WTC11 (cell line): ENCODE data around the gene ZYG11B. TPM values are rescaled to one million over a fixed set of nuclear protein-coding genes. Genes with fewer than 3 reads are reported as not detected.
A peak's percentile ranks its signal among the peaks of the same experiment; 100 is the strongest.
"Not testable (repeated sequence)": the region's sequence is repeated elsewhere in the genome, so short reads cannot be mapped to it uniquely, and the experiment has no call there.

Experiments
- ATAC-seq: fragments of 200-7000 bp; cut with Tn5 transposase; 2 replicates; pipeline ENCODE4 v1.10.0; 2021; ENCODE audit warnings: mild to moderate bottlenecking, moderate library complexity
- CTCF ChIA-PET: fragments of 300-600 bp; sonication (Branson Sonifier 250); formaldehyde crosslinking; loops from one replicate; lab custom pipeline; 2021; ENCODE audit warnings: antibody characterized with exemption; lab: Charles Lee
- POLR2A ChIA-PET: fragments of 350-600 bp; sonication (Branson Sonifier 250); formaldehyde crosslinking; loops from one replicate; lab custom pipeline; 2021; ENCODE audit warnings: antibody characterized with exemption; lab: Charles Lee
- DNase-seq: peaks from one replicate; pipeline ENCODE4 v3.0.0; 2021; ENCODE audit warnings: low spot score
- H3K27ac Mint-ChIP-seq: 2 replicates; pipeline ENCODE4 v1.8.0; 2021; ENCODE audit warnings: mixed read lengths
- H3K27me3 Mint-ChIP-seq: 2 replicates; pipeline ENCODE4 v1.8.0; 2021; ENCODE audit warnings: low read depth, mild to moderate bottlenecking, moderate library complexity, mixed read lengths
- H3K36me3 Mint-ChIP-seq: 2 replicates; pipeline ENCODE4 v1.8.0; 2021; ENCODE audit warnings: mixed read lengths
- H3K4me1 Mint-ChIP-seq: 2 replicates; pipeline ENCODE4 v1.8.0; 2022; ENCODE audit warnings: mixed read lengths
- H3K4me3 Mint-ChIP-seq: 2 replicates; pipeline ENCODE4 v1.8.0; 2021; ENCODE audit warnings: mild to moderate bottlenecking, moderate library complexity, mixed read lengths
- H3K9me3 Mint-ChIP-seq: 2 replicates; pipeline ENCODE4 v1.8.0; 2021; ENCODE audit warnings: mixed read lengths
- ELF4 ChIP-seq: sonication (generic); formaldehyde crosslinking; IDR thresholded peaks from 2 replicates; pipeline ENCODE4 v1.8.1; 2022; ENCODE audit warnings: low read depth, mild to moderate bottlenecking, moderate library complexity, missing genetic modification reagents
- ETV6 ChIP-seq: sonication (generic); formaldehyde crosslinking; IDR thresholded peaks from 2 replicates; pipeline ENCODE4 v1.8.1; 2022; ENCODE audit warnings: mild to moderate bottlenecking, missing genetic modification reagents
- FOXK1 ChIP-seq: sonication (generic); formaldehyde crosslinking; IDR thresholded peaks from 2 replicates; pipeline ENCODE4 v1.8.0; 2022; ENCODE audit warnings: mild to moderate bottlenecking, moderate library complexity, missing genetic modification reagents
- FOXP1 ChIP-seq: sonication (generic); formaldehyde crosslinking; IDR thresholded peaks from 2 replicates; pipeline ENCODE4 v1.8.0; 2022; ENCODE audit warnings: missing genetic modification reagents, mild to moderate bottlenecking, moderate library complexity, borderline replicate concordance
- GRHL2 ChIP-seq: fragments of 250-450 bp; sonication (Bioruptor Pico); IDR thresholded peaks from 2 replicates; pipeline ENCODE4 v1.8.0; 2022; ENCODE audit warnings: mild to moderate bottlenecking, moderate library complexity; ENCODE audit not compliant: insufficient replicate concordance, severe bottlenecking
- NFYB ChIP-seq: sonication (generic); formaldehyde crosslinking; conservative IDR thresholded peaks from 2 replicates; pipeline ENCODE4 v1.8.0; 2022; ENCODE audit warnings: low read depth, missing genetic modification reagents
- NR2C2 ChIP-seq: sonication (generic); formaldehyde crosslinking; IDR thresholded peaks from 2 replicates; pipeline ENCODE4 v1.8.0; 2022; ENCODE audit warnings: mild to moderate bottlenecking, missing genetic modification reagents
- TCF7 ChIP-seq: sonication (generic); formaldehyde crosslinking; IDR thresholded peaks from 2 replicates; pipeline ENCODE4 v1.8.0; 2022; ENCODE audit warnings: mild to moderate bottlenecking, low read depth, missing genetic modification reagents, moderate library complexity
- TEAD1 ChIP-seq: sonication (generic); formaldehyde crosslinking; IDR thresholded peaks from 2 replicates; pipeline ENCODE4 v1.8.0; 2022; ENCODE audit warnings: mild to moderate bottlenecking, missing genetic modification reagents
- ZNF121 ChIP-seq: sonication (generic); formaldehyde crosslinking; IDR thresholded peaks from 2 replicates; pipeline ENCODE4 v1.8.0; 2023; ENCODE audit warnings: missing genetic modification reagents
- ZNF263 ChIP-seq: sonication (generic); formaldehyde crosslinking; IDR thresholded peaks from 2 replicates; pipeline ENCODE4 v1.8.1; 2022; ENCODE audit warnings: low read depth, mild to moderate bottlenecking, moderate library complexity, missing genetic modification reagents
- ZNF416 ChIP-seq: fragments of 250-450 bp; sonication (Bioruptor Pico); IDR thresholded peaks from 2 replicates; pipeline ENCODE4 v1.9.0; 2021; ENCODE audit warnings: mild to moderate bottlenecking, inconsistent platforms
- total RNA-seq: library from RNA; stranded (reverse); gene quantifications from 3 replicates; pipeline ENCODE4 v1.2.3, GENCODE V29; 2021
- TF ChIP-seq, protein P1 (sequence below): sonication (generic); formaldehyde crosslinking; IDR thresholded peaks from 2 replicates; pipeline ENCODE4 v1.8.0; 2023; ENCODE audit warnings: mild to moderate bottlenecking, missing genetic modification reagents
- TF ChIP-seq, protein P2 (sequence below): sonication (generic); formaldehyde crosslinking; IDR thresholded peaks from 2 replicates; pipeline ENCODE4 v1.8.0; 2023; ENCODE audit warnings: missing genetic modification reagents
- TF ChIP-seq, protein P3 (sequence below): sonication (generic); formaldehyde crosslinking; IDR thresholded peaks from 2 replicates; pipeline ENCODE4 v1.8.0; 2022; ENCODE audit warnings: mild to moderate bottlenecking, missing genetic modification reagents
- TF ChIP-seq, protein P4 (sequence below): sonication (generic); formaldehyde crosslinking; IDR thresholded peaks from 2 replicates; pipeline ENCODE4 v1.8.1; 2022; ENCODE audit warnings: missing genetic modification reagents, borderline replicate concordance
- TF ChIP-seq, protein P5 (sequence below): fragments of 250-450 bp; sonication (Bioruptor Pico); IDR thresholded peaks from 2 replicates; pipeline ENCODE4 v1.9.0; 2021; ENCODE audit warnings: mild to moderate bottlenecking, borderline replicate concordance
- TF ChIP-seq, protein P6 (sequence below): sonication (generic); formaldehyde crosslinking; IDR thresholded peaks from 2 replicates; pipeline ENCODE4 v1.8.1; 2023; ENCODE audit warnings: mild to moderate bottlenecking, moderate library complexity, missing genetic modification reagents

ZYG11B gene
- total RNA-seq, 1 experiment from 2014 or later, result 19.2 TPM

DNA sequence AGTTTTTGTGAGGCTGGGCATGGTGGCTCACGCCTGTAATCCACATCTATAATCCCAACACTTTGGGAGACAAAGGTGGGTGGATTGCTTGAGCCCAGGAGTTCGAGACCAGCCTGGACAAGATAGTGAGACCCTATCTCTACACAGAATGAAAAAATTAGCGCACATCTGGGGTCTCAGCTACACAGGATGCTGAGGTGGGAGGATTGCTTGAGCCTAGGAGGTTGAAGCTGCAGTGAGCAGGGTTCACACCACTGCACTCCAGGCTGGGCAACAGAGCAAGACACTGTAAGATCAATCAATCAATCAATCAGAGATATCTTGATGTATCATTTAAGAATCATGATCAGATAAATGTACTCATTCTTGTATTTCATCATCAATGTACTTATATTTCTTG is 7.1 kb downstream of the ZYG11B start:
- TF ChIP-seq TCF7 (CRISPR knock-in tag), result no peak
- TF ChIP-seq ZNF416 (CRISPR knock-in tag), result no peak
- TF ChIP-seq, protein P1, sequence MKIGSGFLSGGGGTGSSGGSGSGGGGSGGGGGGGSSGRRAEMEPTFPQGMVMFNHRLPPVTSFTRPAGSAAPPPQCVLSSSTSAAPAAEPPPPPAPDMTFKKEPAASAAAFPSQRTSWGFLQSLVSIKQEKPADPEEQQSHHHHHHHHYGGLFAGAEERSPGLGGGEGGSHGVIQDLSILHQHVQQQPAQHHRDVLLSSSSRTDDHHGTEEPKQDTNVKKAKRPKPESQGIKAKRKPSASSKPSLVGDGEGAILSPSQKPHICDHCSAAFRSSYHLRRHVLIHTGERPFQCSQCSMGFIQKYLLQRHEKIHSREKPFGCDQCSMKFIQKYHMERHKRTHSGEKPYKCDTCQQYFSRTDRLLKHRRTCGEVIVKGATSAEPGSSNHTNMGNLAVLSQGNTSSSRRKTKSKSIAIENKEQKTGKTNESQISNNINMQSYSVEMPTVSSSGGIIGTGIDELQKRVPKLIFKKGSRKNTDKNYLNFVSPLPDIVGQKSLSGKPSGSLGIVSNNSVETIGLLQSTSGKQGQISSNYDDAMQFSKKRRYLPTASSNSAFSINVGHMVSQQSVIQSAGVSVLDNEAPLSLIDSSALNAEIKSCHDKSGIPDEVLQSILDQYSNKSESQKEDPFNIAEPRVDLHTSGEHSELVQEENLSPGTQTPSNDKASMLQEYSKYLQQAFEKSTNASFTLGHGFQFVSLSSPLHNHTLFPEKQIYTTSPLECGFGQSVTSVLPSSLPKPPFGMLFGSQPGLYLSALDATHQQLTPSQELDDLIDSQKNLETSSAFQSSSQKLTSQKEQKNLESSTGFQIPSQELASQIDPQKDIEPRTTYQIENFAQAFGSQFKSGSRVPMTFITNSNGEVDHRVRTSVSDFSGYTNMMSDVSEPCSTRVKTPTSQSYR (CRISPR knock-in tag), result no peak
- TF ChIP-seq TEAD1 (CRISPR knock-in tag), result no peak
- peak; percentile 78; the same call in 1 of the 2 replicates for TF ChIP-seq ZNF121
- H3K4me1 Mint-ChIP-seq, result no peaks in the 10 kb centered on the region
- no peaks in the 10 kb centered on the region for H3K9me3 Mint-ChIP-seq
- DNase-seq, result no peak
- CTCF ChIA-PET, result no interaction called here
- POLR2A ChIA-PET, result interaction anchor here (0.6 kb wide), 1 partner anchor 20 kb away, joined by 3 read pairs; no protein-coding TSS in a partner anchor
- peaks cover 3% of the 10 kb centered on the region; the same call in 1 of the 2 replicates for H3K36me3 Mint-ChIP-seq
- no peak for ATAC-seq
- H3K4me3 Mint-ChIP-seq, result no peak overlapping the region
- H3K27ac Mint-ChIP-seq, result no peak overlapping the region
- H3K27me3 Mint-ChIP-seq, result no peaks in the 10 kb centered on the region

DNA sequence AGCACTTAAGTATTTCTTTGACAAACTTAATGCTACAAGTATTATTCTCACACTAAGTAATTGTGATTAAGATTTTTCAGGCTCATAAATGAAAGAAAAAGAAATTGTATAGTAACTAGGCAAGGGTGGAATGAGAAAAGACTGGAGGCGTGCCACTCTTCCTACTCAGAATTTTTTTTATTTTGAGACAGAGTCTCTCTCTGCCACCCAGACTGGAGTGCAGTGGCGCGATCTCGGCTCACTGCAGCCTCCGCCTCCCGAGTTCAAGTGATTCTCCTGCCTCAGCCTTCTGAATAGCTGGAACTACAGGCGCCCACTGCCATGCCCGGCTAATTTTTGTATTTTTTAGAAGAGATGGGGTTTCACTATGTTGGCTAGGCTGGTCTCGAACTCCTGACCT is 9.1 kb downstream of the ZYG11B start:
- H3K27ac Mint-ChIP-seq, DNase-seq, ATAC-seq, H3K4me3 Mint-ChIP-seq, POLR2A ChIA-PET, H3K9me3 Mint-ChIP-seq, CTCF ChIA-PET, H3K4me1 Mint-ChIP-seq, H3K27me3 Mint-ChIP-seq, H3K36me3 Mint-ChIP-seq: not testable (repeated sequence)

DNA sequence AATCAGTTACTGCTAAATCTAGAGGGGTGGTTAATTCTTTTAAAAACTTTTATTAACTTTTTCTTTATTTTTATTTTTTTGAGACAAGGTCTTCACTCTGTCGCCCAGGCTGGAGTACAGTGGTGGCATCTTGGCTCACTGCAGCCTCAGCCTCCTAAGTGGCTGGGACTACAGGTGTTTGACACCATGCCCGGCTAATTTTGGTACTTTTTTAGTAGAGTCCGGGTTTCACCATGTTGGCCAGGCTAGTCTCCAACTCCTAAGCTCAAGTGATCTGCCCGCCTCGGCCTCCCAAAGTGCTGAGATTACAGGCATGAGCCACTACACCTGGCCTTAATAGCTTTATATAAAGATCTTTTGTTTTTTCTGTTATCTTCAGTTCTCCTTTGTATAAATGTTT is 11.9 kb downstream of the ZYG11B start:
- Mint-ChIP-seq H3K27ac (no peak overlapping the region), H3K36me3 (peaks cover 12% of the 10 kb centered on the region), H3K27me3 (no peaks in the 10 kb centered on the region), H3K9me3 (peaks cover 11% of the 10 kb centered on the region), H3K4me3 (no peak overlapping the region), H3K4me1 (no peaks in the 10 kb centered on the region)
- POLR2A ChIA-PET, result interaction anchor here (0.6 kb wide), 1 partner anchor 152 kb away, joined by 14 read pairs; no protein-coding TSS in a partner anchor
- ATAC-seq (no peak), DNase-seq (no peak)
- TF ChIP-seq NR2C2 (CRISPR knock-in tag) (no peak), NFYB (CRISPR knock-in tag) (no peak), ZNF263 (CRISPR knock-in tag) (no peak), ETV6 (CRISPR knock-in tag) (no peak), ELF4 (CRISPR knock-in tag) (no peak), FOXP1 (no peak), GRHL2 (no peak), FOXK1 (no peak)
- TF ChIP-seq, protein P2, sequence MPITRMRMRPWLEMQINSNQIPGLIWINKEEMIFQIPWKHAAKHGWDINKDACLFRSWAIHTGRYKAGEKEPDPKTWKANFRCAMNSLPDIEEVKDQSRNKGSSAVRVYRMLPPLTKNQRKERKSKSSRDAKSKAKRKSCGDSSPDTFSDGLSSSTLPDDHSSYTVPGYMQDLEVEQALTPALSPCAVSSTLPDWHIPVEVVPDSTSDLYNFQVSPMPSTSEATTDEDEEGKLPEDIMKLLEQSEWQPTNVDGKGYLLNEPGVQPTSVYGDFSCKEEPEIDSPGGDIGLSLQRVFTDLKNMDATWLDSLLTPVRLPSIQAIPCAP (CRISPR knock-in tag), result no peak
- TF ChIP-seq, protein P3, sequence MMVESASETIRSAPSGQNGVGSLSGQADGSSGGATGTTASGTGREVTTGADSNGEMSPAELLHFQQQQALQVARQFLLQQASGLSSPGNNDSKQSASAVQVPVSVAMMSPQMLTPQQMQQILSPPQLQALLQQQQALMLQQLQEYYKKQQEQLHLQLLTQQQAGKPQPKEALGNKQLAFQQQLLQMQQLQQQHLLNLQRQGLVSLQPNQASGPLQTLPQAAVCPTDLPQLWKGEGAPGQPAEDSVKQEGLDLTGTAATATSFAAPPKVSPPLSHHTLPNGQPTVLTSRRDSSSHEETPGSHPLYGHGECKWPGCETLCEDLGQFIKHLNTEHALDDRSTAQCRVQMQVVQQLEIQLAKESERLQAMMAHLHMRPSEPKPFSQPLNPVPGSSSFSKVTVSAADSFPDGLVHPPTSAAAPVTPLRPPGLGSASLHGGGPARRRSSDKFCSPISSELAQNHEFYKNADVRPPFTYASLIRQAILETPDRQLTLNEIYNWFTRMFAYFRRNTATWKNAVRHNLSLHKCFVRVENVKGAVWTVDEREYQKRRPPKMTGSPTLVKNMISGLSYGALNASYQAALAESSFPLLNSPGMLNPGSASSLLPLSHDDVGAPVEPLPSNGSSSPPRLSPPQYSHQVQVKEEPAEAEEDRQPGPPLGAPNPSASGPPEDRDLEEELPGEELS (CRISPR knock-in tag), result no peak
- TF ChIP-seq, protein P4, sequence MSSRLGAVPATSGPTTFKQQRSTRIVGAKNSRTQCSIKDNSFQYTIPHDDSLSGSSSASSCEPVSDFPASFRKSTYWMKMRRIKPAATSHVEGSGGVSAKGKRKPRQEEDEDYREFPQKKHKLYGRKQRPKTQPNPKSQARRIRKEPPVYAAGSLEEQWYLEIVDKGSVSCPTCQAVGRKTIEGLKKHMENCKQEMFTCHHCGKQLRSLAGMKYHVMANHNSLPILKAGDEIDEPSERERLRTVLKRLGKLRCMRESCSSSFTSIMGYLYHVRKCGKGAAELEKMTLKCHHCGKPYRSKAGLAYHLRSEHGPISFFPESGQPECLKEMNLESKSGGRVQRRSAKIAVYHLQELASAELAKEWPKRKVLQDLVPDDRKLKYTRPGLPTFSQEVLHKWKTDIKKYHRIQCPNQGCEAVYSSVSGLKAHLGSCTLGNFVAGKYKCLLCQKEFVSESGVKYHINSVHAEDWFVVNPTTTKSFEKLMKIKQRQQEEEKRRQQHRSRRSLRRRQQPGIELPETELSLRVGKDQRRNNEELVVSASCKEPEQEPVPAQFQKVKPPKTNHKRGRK (CRISPR knock-in tag), result no peak
- TF ChIP-seq, protein P5, sequence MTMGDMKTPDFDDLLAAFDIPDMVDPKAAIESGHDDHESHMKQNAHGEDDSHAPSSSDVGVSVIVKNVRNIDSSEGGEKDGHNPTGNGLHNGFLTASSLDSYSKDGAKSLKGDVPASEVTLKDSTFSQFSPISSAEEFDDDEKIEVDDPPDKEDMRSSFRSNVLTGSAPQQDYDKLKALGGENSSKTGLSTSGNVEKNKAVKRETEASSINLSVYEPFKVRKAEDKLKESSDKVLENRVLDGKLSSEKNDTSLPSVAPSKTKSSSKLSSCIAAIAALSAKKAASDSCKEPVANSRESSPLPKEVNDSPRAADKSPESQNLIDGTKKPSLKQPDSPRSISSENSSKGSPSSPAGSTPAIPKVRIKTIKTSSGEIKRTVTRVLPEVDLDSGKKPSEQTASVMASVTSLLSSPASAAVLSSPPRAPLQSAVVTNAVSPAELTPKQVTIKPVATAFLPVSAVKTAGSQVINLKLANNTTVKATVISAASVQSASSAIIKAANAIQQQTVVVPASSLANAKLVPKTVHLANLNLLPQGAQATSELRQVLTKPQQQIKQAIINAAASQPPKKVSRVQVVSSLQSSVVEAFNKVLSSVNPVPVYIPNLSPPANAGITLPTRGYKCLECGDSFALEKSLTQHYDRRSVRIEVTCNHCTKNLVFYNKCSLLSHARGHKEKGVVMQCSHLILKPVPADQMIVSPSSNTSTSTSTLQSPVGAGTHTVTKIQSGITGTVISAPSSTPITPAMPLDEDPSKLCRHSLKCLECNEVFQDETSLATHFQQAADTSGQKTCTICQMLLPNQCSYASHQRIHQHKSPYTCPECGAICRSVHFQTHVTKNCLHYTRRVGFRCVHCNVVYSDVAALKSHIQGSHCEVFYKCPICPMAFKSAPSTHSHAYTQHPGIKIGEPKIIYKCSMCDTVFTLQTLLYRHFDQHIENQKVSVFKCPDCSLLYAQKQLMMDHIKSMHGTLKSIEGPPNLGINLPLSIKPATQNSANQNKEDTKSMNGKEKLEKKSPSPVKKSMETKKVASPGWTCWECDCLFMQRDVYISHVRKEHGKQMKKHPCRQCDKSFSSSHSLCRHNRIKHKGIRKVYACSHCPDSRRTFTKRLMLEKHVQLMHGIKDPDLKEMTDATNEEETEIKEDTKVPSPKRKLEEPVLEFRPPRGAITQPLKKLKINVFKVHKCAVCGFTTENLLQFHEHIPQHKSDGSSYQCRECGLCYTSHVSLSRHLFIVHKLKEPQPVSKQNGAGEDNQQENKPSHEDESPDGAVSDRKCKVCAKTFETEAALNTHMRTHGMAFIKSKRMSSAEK, result no peak
- TF ChIP-seq, protein P6, sequence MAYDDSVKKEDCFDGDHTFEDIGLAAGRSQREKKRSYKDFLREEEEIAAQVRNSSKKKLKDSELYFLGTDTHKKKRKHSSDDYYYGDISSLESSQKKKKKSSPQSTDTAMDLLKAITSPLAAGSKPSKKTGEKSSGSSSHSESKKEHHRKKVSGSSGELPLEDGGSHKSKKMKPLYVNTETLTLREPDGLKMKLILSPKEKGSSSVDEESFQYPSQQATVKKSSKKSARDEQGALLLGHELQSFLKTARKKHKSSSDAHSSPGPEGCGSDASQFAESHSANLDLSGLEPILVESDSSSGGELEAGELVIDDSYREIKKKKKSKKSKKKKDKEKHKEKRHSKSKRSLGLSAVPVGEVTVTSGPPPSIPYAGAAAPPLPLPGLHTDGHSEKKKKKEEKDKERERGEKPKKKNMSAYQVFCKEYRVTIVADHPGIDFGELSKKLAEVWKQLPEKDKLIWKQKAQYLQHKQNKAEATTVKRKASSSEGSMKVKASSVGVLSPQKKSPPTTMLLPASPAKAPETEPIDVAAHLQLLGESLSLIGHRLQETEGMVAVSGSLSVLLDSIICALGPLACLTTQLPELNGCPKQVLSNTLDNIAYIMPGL (CRISPR knock-in tag), result no peak
- CTCF ChIA-PET, result interaction anchor here (1.4 kb wide), 1 partner anchor 10 kb away, joined by 3 read pairs; no protein-coding TSS in a partner anchor
